HepG2 (cell line): ENCODE data around the gene PEBP1. TPM values are rescaled to one million over a fixed set of nuclear protein-coding genes. Genes with fewer than 3 reads are reported as not detected.

Experiments
- ADNP ChIP-seq: sonication (generic); formaldehyde crosslinking; IDR thresholded peaks from 2 replicates; pipeline ENCODE4 v1.4.0; 2020; ENCODE audit warnings: missing genetic modification reagents
- HNRNPUL1 ChIP-seq: fragments of 200-400 bp; formaldehyde crosslinking; IDR thresholded peaks from 2 replicates; pipeline ENCODE4 v1.6.1; 2017; ENCODE audit warnings: low read depth, mild to moderate bottlenecking, low read length, moderate library complexity
- MED1 ChIP-seq: sonication (generic); formaldehyde crosslinking; IDR thresholded peaks from 2 replicates; pipeline ENCODE4 v1.4.0; 2020; ENCODE audit warnings: missing genetic modification reagents
- MEF2D ChIP-seq: sonication (generic); formaldehyde crosslinking; IDR thresholded peaks from 2 replicates; pipeline ENCODE4 v1.5.1; 2020; ENCODE audit warnings: mild to moderate bottlenecking, missing genetic modification reagents
- NCOR1 ChIP-seq: fragments of 200-600 bp; sonication (generic); IDR thresholded peaks from 2 replicates; pipeline ENCODE4 v1.7.0; 2017; ENCODE audit warnings: antibody characterized with exemption, low read length, borderline replicate concordance
- PHF8 ChIP-seq: sonication (generic); formaldehyde crosslinking; IDR thresholded peaks from 2 replicates; pipeline ENCODE4 v1.5.0; 2020; ENCODE audit warnings: missing genetic modification reagents
- RFX1 ChIP-seq: fragments of 450-650 bp; IDR thresholded peaks from 2 replicates; pipeline ENCODE4 v1.6.1; 2017
- RNF2 ChIP-seq: fragments of 450-650 bp; conservative IDR thresholded peaks from 2 replicates; pipeline ENCODE4 v1.6.1; 2016; ENCODE audit warnings: low read depth
- RXRB ChIP-seq: IDR thresholded peaks from 2 replicates; pipeline ENCODE4 v1.6.1; 2016; ENCODE audit warnings: borderline replicate concordance, missing genetic modification reagents, missing compliant biosample characterization
- TGIF2 ChIP-seq: IDR thresholded peaks from 2 replicates; pipeline ENCODE4 v1.6.1; 2016; ENCODE audit warnings: control low read depth, missing compliant biosample characterization
- ZFP41 ChIP-seq: sonication (generic); formaldehyde crosslinking; IDR thresholded peaks from 2 replicates; pipeline ENCODE4 v1.4.0; 2020; ENCODE audit warnings: mild to moderate bottlenecking, missing genetic modification reagents, borderline replicate concordance
- ZFX ChIP-seq: sonication (generic); formaldehyde crosslinking; IDR thresholded peaks from 2 replicates; pipeline ENCODE4 v1.4.0; 2020; ENCODE audit warnings: mild to moderate bottlenecking, low read depth, missing genetic modification reagents, moderate library complexity
- ZKSCAN8 ChIP-seq: IDR thresholded peaks from 2 replicates; pipeline ENCODE4 v1.6.1; 2016; ENCODE audit warnings: borderline replicate concordance, missing genetic modification reagents, missing compliant biosample characterization
- ZMYM2 ChIP-seq: sonication (generic); formaldehyde crosslinking; IDR thresholded peaks from 2 replicates; pipeline ENCODE4 v1.8.0; 2022; ENCODE audit warnings: mild to moderate bottlenecking, missing genetic modification reagents
- ZNF331 ChIP-seq: sonication (generic); formaldehyde crosslinking; IDR thresholded peaks from 2 replicates; pipeline ENCODE4 v1.4.0; 2020; ENCODE audit warnings: missing genetic modification reagents
- ZNF549 ChIP-seq: sonication (generic); formaldehyde crosslinking; IDR thresholded peaks from 2 replicates; pipeline ENCODE4 v1.5.0; 2020; ENCODE audit warnings: missing genetic modification reagents
- ZNF563 ChIP-seq: sonication (generic); formaldehyde crosslinking; IDR thresholded peaks from 2 replicates; pipeline ENCODE4 v1.8.0; 2022; ENCODE audit warnings: mild to moderate bottlenecking, moderate library complexity, missing genetic modification reagents
- ZNF598 ChIP-seq: sonication (generic); formaldehyde crosslinking; IDR thresholded peaks from 2 replicates; pipeline ENCODE4 v1.5.1; 2020; ENCODE audit warnings: mild to moderate bottlenecking, missing genetic modification reagents, borderline replicate concordance
- ZNF816 ChIP-seq: sonication (generic); formaldehyde crosslinking; IDR thresholded peaks from 2 replicates; pipeline ENCODE4 v1.8.0; 2022; ENCODE audit warnings: missing genetic modification reagents, mild to moderate bottlenecking, borderline replicate concordance
- polyA plus RNA-seq, 8 experiments: library from polyadenylated mRNA; depleted of rRNA in 3 of 8; stranded (reverse) in 7 of 8; unstranded in 1 of 8; fragments of >200 nt; fragmentation: Illumina TruSeq in 4 of 8; extraction: Trizol in 4 of 8; gene quantifications; 2 replicates each; pipeline versions ENCODE4 v1.2.1 to v1.2.3, GENCODE V29; 2011 to 2016; ENCODE audit warnings: low read depth in 4 of 8, missing spikeins in 1 of 8, mixed read lengths in 1 of 8; ENCODE audit not compliant: insufficient read depth in 1 of 8
- total RNA-seq, 5 experiments: library from RNA; depleted of rRNA; stranded (reverse); fragments of >200 nt; fragmentation: Illumina TruSeq; extraction: Trizol; gene quantifications; 2 replicates each; pipeline ENCODE4 v1.2.3, GENCODE V29; 2016; ENCODE audit warnings: low read depth in 1 of 5
- TF ChIP-seq, protein P1 (sequence below): sonication (generic); formaldehyde crosslinking; IDR thresholded peaks from 2 replicates; pipeline ENCODE4 v1.4.0; 2020; ENCODE audit warnings: missing genetic modification reagents
- TF ChIP-seq, protein P2 (sequence below): sonication (generic); formaldehyde crosslinking; IDR thresholded peaks from 2 replicates; pipeline ENCODE4 v1.8.0; 2022; ENCODE audit warnings: mild to moderate bottlenecking, missing genetic modification reagents, moderate library complexity
- TF ChIP-seq, protein P3 (sequence below): IDR thresholded peaks from 2 replicates; pipeline ENCODE4 v1.6.1; 2012; ENCODE audit warnings: inconsistent platforms
- TF ChIP-seq, protein P4 (sequence below): sonication (generic); formaldehyde crosslinking; IDR thresholded peaks from 2 replicates; pipeline ENCODE4 v1.8.1; 2023; ENCODE audit warnings: mild to moderate bottlenecking, missing genetic modification reagents
- TF ChIP-seq, protein P5 (sequence below): sonication (generic); formaldehyde crosslinking; IDR thresholded peaks from 2 replicates; pipeline ENCODE4 v1.5.1; 2020; ENCODE audit warnings: missing genetic modification reagents, mild to moderate bottlenecking, borderline replicate concordance

The PEBP1 gene
- total and polyA plus RNA-seq, 2 of the 13 experiments (the other 11 are each of a cell fraction or from before 2014, with no cell fraction given) = 538 to 1,505 TPM

DNA sequence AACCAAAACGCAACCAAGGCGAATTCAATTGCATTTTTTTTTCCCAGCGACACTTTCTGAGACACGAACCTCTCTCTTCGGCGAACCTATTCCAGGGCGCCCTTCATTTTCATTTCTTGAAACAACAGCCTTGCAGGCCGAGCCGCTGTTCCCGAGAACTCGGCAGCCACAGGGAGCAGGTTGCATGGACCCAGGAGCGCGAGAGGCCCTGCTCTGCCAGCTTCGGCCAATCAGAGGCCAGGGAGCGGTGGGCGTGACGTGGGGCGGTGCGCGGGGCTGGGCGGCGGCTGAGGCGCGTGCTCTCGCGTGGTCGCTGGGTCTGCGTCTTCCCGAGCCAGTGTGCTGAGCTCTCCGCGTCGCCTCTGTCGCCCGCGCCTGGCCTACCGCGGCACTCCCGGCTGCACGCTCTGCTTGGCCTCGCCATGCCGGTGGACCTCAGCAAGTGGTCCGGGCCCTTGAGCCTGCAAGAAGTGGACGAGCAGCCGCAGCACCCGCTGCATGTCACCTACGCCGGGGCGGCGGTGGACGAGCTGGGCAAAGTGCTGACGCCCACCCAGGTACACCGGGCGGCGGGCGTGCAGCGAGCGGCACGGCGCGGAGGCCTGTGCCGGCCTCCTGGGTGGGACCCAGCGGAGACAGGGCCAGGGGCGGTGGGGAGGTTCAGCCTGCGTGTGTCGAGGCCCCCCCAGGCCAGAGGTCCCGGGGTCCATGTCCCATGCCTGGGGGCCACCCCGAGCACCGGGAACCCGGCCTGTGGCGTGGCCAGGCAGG lies at the start of gene PEBP1 (continued):
- TF ChIP-seq MED1 (CRISPR knock-in tag) (peak; percentile 90), HNRNPUL1 (0 out of 2 replicates have a peak, but pooled peaks have one; percentile 25), ZNF331 (CRISPR knock-in tag) (peak; percentile 74), NCOR1 (no peak; the same call in 1 of the 2 replicates), ZFP41 (CRISPR knock-in tag) (no peak), ZNF549 (CRISPR knock-in tag) (peak; percentile 72; the same call in 1 of the 2 replicates), MEF2D (CRISPR knock-in tag) (peak; percentile 73; the same call in 1 of the 2 replicates), PHF8 (CRISPR knock-in tag) (peak; percentile 96), RNF2 (peak; percentile 81), ZNF598 (CRISPR knock-in tag) (peak; percentile 33; the same call in 1 of the 2 replicates), TGIF2 (CRISPR knock-in tag) (peak; percentile 90), RFX1 (no peak), ADNP (CRISPR knock-in tag) (0 out of 2 replicates have a peak, but pooled peaks have one; percentile 52), RXRB (CRISPR knock-in tag) (peak; percentile 49; the same call in 1 of the 2 replicates), ZMYM2 (CRISPR knock-in tag) (no peak; the same call in 1 of the 2 replicates), ZFX (peak; percentile 96), ZNF563 (CRISPR knock-in tag) (no peak; the same call in 1 of the 2 replicates), ZNF816 (CRISPR knock-in tag) (no peak), ZKSCAN8 (peak; percentile 16; the same call in 1 of the 2 replicates)
- TF ChIP-seq, protein P1, sequence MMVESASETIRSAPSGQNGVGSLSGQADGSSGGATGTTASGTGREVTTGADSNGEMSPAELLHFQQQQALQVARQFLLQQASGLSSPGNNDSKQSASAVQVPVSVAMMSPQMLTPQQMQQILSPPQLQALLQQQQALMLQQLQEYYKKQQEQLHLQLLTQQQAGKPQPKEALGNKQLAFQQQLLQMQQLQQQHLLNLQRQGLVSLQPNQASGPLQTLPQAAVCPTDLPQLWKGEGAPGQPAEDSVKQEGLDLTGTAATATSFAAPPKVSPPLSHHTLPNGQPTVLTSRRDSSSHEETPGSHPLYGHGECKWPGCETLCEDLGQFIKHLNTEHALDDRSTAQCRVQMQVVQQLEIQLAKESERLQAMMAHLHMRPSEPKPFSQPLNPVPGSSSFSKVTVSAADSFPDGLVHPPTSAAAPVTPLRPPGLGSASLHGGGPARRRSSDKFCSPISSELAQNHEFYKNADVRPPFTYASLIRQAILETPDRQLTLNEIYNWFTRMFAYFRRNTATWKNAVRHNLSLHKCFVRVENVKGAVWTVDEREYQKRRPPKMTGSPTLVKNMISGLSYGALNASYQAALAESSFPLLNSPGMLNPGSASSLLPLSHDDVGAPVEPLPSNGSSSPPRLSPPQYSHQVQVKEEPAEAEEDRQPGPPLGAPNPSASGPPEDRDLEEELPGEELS (CRISPR knock-in tag) = peak; percentile 45; the same call in 1 of the 2 replicates
- TF ChIP-seq, protein P2, sequence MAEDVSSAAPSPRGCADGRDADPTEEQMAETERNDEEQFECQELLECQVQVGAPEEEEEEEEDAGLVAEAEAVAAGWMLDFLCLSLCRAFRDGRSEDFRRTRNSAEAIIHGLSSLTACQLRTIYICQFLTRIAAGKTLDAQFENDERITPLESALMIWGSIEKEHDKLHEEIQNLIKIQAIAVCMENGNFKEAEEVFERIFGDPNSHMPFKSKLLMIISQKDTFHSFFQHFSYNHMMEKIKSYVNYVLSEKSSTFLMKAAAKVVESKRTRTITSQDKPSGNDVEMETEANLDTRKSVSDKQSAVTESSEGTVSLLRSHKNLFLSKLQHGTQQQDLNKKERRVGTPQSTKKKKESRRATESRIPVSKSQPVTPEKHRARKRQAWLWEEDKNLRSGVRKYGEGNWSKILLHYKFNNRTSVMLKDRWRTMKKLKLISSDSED (CRISPR knock-in tag) = no peak
- TF ChIP-seq, protein P3, sequence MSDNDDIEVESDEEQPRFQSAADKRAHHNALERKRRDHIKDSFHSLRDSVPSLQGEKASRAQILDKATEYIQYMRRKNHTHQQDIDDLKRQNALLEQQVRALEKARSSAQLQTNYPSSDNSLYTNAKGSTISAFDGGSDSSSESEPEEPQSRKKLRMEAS = peak; percentile 96
- TF ChIP-seq, protein P4, sequence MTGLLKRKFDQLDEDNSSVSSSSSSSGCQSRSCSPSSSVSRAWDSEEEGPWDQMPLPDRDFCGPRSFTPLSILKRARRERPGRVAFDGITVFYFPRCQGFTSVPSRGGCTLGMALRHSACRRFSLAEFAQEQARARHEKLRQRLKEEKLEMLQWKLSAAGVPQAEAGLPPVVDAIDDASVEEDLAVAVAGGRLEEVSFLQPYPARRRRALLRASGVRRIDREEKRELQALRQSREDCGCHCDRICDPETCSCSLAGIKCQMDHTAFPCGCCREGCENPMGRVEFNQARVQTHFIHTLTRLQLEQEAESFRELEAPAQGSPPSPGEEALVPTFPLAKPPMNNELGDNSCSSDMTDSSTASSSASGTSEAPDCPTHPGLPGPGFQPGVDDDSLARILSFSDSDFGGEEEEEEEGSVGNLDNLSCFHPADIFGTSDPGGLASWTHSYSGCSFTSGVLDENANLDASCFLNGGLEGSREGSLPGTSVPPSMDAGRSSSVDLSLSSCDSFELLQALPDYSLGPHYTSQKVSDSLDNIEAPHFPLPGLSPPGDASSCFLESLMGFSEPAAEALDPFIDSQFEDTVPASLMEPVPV (CRISPR knock-in tag) = peak; percentile 91
- TF ChIP-seq, protein P5, sequence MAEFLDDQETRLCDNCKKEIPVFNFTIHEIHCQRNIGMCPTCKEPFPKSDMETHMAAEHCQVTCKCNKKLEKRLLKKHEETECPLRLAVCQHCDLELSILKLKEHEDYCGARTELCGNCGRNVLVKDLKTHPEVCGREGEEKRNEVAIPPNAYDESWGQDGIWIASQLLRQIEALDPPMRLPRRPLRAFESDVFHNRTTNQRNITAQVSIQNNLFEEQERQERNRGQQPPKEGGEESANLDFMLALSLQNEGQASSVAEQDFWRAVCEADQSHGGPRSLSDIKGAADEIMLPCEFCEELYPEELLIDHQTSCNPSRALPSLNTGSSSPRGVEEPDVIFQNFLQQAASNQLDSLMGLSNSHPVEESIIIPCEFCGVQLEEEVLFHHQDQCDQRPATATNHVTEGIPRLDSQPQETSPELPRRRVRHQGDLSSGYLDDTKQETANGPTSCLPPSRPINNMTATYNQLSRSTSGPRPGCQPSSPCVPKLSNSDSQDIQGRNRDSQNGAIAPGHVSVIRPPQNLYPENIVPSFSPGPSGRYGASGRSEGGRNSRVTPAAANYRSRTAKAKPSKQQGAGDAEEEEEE (CRISPR knock-in tag) = no peak; the same call in 1 of the 2 replicates
